GM19099 (cell line): ENCODE data around the gene CD48.

Source experiments
- POLR2A ChIP-seq: IDR thresholded peaks from 3 replicates; pipeline ENCODE4 v1.6.1; 2011; ENCODE audit warnings: low read depth; ENCODE audit not compliant: insufficient read length; ENCODE audit errors: extremely low read depth

Gene CD48

DNA sequence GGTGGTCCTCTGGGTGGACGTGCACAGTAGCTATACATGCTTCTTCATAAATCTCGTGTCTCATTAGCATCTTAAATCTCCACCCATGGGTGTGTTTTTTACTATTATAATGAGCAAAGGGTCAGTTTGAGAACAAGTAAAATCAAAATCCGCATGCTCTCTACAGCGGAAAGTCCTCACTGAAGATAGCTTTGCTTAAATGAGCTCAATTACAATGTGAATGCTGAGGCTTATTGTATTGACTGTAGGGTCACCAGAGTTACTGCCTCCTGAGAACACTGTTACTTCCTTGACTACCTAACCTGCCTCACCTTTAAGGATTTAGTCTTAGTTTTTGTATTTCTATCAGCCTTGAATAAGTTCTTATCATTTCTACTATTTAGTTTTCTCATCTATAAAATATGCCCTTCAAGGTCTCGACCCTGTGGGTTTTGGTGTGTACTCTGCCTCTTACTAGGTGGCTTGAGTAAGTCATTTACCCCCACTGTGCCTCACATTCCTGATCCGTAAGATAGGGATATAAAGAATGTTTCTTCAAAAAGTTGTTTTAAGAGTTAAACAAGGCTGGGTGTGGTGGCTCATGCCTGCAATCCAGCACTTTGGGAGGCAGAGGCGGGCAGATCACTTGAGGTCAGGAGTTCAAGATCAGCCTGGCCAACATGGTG is 35.3 kb upstream of the CD48 start:
- TF ChIP-seq POLR2A = no peak

DNA sequence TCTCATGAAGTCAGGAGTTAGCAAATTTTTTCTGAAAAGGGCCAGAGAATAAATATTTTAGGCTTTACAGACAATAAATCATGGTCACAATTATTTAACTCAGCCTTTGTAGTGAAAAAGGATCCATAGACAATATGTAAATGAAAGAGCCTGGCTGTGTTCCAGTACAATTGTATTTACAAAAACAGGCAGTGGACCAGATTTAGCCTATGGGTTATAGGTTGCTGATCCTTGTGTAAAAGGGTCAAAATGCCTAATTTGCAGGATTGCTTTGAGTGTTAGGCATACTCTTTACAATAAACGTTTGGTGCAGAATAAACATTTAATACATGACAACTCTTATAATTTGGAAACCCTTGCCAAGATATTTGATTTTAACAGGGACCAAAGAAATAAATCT is 33.9 kb upstream of the CD48 start:
- peak; percentile 9 for TF ChIP-seq POLR2A

DNA sequence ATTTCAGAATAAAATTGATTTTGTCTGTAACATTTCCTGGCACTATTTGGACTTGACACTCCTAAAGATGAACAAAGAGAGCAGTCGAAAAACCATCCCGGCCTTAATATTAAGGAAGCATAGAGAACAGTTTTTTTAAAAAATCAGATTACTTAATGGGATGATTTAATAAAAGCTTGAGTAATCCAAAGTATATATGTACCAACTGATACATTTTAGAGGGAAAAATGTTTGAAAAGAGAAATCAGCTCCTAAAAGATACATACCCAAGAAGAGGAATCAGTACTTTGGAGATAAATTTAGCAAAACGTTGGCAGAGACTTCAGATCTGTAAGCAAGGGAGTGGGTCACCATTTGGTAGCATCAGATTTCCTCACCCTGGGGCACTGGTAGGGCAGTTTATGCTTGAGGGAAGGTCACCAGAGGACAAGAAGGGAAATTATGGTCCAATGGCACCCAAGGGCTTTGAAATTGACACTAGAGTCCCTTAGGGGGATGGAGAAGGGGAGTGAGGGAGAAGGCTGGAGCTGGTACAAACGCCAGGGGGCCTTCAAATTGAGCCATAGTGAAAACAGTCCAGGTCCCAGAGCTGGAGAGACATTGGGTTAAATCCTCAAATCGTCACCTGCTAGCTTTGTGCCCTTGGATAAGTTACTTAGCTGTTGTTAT is 33.4 kb upstream of the CD48 start:
- peak; percentile 10 for TF ChIP-seq POLR2A

DNA sequence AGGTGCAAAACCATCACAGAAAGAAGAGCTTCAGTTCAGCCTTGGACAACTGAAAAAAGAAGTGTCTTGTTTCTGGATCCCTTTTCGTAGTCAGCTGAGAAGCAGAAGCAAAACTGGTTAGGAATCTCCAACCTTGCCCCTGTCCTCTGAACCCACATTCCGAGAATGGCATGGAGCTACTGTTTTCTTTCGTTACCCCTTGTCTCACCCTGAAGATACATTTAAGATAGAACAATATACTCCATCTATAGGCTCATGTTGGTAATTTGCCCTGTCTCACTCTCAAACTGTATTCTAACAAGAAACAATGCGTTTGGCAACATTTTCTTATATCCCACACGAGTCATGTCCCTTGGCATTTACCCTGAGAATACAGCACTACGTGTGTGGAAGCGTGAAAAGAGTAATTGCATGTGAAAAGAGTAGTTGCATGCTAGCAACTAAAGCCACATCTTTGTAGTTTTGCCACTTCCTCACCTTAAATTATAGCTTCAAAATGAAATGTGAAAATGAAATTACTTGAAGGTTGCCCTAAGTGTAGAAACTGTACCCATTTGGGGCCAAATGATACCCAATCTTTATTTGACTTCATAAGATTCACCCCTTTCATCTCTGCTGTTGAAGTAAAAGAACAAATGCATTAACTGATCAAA is 32.7 kb upstream of the CD48 start:
- TF ChIP-seq POLR2A = no peak

DNA sequence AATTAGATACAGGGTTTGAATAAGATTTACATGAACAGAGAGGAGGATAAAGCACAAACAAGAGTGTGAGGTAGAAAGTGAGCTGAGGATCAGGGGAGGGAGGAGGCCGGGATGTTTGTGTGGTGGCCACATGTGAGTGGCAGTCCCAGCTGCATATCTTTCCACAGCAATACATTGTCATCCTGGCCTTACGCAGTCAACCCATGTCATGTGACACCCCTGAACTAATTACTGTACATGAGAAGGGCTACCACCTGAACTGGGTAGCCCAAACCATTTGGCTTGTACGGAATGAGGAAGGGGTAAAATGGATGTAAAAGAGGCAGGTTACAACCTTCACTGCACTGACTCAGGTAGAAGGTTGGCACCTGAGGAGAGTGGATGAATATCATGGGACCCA is 31.6 kb upstream of the CD48 start:
- no peak for TF ChIP-seq POLR2A

DNA sequence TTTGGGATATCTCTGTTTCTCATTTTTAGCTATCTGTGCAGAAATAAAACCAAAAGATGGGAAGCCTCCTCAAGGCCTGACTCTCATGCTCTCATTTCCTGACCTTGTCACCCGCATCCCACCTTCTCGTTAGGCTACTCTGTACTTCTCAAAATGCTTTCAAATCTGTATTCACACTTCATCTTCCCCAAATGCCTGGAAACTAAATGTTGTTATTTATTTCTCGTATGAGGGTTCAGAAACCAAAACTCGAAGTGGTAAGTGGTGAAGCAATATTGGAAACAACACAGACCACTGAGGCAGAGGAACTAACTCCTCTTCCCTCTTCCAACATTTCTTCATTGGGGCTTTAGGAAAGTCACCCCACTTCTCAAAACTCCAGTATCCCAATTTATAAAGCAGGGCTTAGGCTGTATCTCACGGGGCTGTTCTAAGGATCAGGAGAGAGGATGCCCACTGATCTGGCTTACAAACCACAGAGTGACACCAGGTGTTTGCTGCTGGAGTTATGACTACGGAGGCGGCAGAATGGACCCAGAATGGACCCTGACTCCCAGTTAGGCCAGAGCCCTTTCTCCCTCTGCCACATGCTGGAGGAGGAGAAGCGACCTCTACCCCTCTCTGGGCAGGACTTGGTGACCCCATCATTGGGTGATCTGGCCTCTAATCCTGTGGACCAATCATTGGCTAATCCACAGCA is 31.0 kb upstream of the CD48 start:
- no peak for TF ChIP-seq POLR2A

DNA sequence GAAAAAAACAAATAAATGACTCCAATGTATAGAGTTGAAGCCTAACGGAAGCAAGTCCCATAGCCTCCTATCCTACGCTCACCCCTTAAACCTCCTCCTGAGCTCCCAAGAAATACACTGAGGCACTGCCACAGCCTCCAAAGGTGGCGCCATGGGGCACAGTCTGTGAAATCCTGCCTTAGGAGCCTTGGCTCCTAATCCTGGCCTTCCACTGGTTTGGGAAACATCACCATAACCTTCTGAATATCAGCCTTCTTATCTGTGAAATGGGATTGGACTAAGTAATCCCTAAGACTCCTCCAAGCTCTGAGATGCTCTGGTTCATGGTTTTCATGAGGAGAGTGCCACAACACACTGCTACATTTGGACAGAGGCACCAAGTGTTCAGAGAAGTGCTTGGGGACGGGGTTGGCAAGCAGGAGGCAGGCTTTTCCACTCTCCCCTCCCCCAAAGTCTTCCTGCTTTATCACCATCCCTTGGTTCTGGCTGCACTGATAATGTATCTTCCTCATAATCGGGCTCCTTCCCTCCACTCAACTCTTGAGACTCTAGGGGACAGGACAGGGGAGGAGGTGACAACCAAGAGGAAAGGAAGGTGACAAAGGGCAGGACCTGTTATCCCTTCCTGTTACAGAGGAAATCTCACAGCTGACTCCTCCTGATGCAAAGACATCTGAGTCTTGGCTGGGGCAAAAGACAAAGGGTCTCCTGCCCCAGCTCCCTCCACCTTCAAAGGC is 30.2 kb upstream of the CD48 start:
- peak; percentile 36 for TF ChIP-seq POLR2A

DNA sequence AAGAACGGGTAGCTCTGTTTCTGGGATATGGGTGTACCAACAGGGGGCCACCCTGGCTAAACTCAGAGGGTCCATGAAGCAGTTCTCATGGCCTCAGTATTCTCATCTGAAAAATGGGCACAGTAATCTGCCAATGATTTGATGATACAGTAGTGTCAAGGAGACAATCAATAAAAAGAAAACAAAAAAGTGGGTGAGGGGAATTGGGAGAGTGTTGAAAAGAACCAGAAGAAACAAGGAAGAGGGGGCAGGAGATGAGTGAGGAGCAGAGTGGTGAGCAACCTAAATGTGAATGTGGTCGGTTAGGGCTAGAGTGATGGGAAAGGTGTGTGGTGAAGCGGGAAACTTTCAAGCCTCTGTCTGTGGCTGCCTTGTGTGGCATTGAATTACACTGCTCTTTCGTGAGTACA is 29.5 kb upstream of the CD48 start:
- TF ChIP-seq POLR2A = no peak

DNA sequence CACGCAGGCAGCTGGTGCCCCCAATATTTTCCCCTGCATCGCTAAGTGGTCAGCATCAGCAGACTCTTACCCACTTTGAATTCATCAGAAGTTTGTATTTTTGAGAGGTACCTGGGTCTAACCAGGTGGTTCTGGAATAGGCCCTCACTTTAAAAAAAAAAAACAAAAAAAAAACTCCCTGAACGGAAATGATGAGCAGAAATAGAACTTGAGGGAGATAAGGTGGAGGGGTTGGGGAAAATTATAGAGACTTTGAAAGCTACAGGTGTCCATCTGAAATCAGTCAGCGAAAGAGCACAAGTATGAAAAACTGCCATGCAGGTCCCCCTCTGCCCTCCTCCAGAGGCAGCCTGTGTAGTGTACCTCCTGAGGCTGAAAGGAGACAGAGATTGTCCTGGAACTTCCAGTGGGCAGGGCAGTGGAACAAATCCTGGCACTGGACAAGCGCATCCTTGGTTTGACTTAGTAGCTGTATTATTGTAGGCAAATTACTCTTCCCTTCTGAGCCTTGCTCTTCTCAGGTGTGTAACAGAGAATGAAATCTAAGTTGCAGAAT is 28.6 kb upstream of the CD48 start:
- TF ChIP-seq POLR2A = peak; percentile 31

DNA sequence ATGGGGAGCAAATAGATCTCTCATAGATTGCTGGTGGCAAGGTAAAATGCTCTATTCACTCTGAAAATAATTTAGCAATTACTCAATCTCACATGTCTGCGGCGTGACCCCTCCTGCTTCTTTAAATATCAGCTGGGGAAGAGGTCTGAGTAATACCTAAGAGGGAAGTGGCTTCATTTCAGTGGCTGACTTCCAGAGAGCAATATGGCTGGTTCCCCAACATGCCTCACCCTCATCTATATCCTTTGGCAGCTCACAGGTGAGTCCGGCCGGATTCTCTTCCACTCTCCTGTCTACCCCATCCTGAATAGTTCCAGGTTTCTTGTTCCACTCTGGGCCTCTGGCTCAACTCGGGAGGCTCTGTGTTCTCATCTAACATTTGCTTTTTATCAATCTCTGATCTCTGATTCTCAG is 27.5 kb upstream of the CD48 start, which contains the start of gene SLAMF7:
Gene SLAMF7, plus strand, starts transcription at position 150 of the 414 bp plus-strand sequence. Its CDS starts 55 bp downstream, at position 205.
- TF ChIP-seq POLR2A = peak; percentile 86

DNA sequence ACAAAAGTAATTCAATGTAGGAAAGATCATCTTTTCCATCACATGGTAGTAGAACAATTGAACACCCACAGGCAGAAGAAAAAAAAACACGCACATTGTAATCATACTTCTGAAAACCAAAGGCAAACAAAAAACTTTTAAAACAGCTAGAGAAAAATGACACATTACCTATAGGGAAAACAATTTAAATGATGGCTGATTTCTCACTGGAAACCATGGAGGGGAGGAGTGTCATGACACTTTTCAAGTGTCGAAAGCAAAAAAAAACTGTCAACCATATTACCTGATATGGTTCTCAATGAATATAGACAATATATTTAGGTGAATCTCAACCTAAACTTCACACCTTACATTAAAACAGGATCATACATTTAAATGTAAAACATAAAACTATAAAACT is 26.6 kb upstream of the CD48 start:
- TF ChIP-seq POLR2A = no peak

DNA sequence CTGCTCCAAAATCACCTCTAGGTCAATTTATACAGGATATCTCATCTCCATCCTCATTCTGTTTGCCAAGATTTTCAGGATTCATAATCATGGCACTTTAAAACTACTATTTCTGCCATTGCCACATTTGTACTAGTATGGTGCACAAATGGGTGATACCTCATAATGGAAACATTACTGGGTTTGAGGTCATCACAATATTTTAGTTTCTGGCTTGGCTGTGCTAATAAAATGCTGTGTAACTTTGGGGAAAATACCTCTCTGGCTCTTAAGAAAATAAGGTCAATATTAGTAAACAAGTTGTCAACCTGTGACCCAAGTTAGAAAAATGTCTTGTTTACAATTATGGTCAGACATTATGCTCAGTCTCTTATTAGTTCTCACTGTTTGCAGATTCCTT is 22.7 kb upstream of the CD48 start:
- TF ChIP-seq POLR2A = no peak

DNA sequence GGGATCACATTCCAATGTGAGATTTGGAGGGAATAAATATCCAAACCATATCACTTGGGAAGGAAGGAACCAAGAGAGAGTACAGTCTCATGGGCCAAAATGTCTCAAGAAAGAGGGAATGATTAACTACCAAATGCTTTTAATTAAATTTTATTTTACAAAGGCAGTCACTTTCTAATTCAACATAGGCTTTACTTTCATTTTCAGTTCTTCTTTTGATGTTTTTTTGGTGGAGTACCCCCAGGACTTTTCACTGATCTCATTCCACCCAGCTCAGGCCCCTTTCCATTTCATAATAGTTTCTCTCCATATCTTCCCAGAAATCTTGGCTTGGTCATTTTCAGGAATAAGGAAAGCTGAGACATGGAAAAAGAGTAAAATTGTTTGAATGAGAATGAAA is 22.3 kb upstream of the CD48 start:
- no peak for TF ChIP-seq POLR2A

DNA sequence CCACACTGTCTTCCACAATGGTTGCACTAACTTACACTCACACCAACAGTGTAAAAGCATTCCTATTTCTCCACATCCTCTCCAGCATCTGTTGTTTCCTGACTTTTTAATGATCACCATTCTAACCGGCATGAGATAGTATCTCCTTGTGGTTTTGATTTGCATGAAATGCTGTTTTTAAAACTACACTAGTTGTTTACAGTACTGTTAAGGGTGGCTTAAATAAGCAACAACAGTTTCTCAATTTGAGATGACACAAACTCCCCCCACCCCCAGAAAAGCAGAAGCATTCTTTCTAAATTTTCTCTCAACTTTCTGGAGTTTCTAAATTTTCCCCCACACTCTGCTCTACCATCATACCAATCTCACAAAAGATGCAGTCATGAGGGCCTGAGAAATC is 20.4 kb upstream of the CD48 start:
- no peak for TF ChIP-seq POLR2A

DNA sequence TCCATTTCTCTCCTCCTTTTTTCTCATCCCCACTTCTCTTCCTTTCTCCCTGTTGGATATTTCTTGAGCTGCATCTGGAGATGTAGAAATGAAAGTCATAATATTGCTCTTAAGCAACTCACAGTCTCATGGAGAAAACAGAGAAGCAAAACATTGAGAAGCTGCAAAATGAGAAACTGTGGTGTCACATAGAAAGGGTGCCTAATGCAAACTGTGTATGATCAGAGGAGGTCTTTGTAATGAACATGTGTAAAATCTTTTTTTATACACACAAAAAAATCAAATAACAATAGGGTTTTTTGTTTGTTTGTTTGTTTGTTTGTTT is 15.7 kb upstream of the CD48 start:
- TF ChIP-seq POLR2A = no peak
